ENCODE data around the gene AFMID.

The AFMID gene

GRCh38 chr17:78154903-78155811, 32.0 kb upstream of the AFMID start (continued):
- TF ChIP-seq BACH2 (CRISPR knock-in tag; IDR thresholded peaks at IDR 0.05; ENCODE audit: borderline replicate concordance) (no peak), ZFP30 (CRISPR knock-in tag; IDR thresholded peaks at IDR 0.05) (no peak), ZNF70 (CRISPR knock-in tag; IDR thresholded peaks at IDR 0.05) (no peak)

GRCh38 chr17:78159575-78160158, 27.5 kb upstream of the AFMID start:
- TF ChIP-seq ESRRG (CRISPR knock-in tag; IDR thresholded peaks at IDR 0.05) = no peak
- TF ChIP-seq BACH2 (CRISPR knock-in tag; IDR thresholded peaks at IDR 0.05; ENCODE audit: borderline replicate concordance) = no peak
- no peak for TF ChIP-seq ZNF565 (CRISPR knock-in tag; conservative IDR thresholded peaks at IDR 0.05; ENCODE audit: low read depth)
- no peak for TF ChIP-seq OSR1 (CRISPR knock-in tag; IDR thresholded peaks at IDR 0.05)
- TF ChIP-seq POU6F1 (CRISPR knock-in tag; IDR thresholded peaks at IDR 0.05; ENCODE audit: borderline replicate concordance, low read depth) = no peak
- TF ChIP-seq PPARA (CRISPR knock-in tag; IDR thresholded peaks at IDR 0.05; ENCODE audit: borderline replicate concordance) = no peak
- TF ChIP-seq SNAI2 (CRISPR knock-in tag; IDR thresholded peaks at IDR 0.05) = no peak
- TF ChIP-seq CSRNP3 (CRISPR knock-in tag; IDR thresholded peaks at IDR 0.05) = no peak
- no peak for TF ChIP-seq ZNF70 (CRISPR knock-in tag; IDR thresholded peaks at IDR 0.05)
- no peak for TF ChIP-seq ARNTL (CRISPR knock-in tag; IDR thresholded peaks at IDR 0.05; ENCODE audit: borderline replicate concordance, low read depth)
- no peak for TF ChIP-seq ISL1 (CRISPR knock-in tag; IDR thresholded peaks at IDR 0.05)
- no peak for TF ChIP-seq ZFP3 (CRISPR knock-in tag; IDR thresholded peaks at IDR 0.05)
- no peak for TF ChIP-seq ZNF8 (CRISPR knock-in tag; IDR thresholded peaks at IDR 0.05)
- no peak for TF ChIP-seq TCF4 (CRISPR knock-in tag; IDR thresholded peaks at IDR 0.05; ENCODE audit: borderline replicate concordance)
- no peak for TF ChIP-seq TSHZ2 (CRISPR knock-in tag; IDR thresholded peaks at IDR 0.05)
- no peak for ATAC-seq

- no peak for ATAC-seq
- TF ChIP-seq ZNF70 (CRISPR knock-in tag; IDR thresholded peaks at IDR 0.05) (no peak), RARB (CRISPR knock-in tag; IDR thresholded peaks at IDR 0.05) (no peak), OSR1 (CRISPR knock-in tag; IDR thresholded peaks at IDR 0.05) (no peak), CSRNP3 (CRISPR knock-in tag; IDR thresholded peaks at IDR 0.05) (no peak), PATZ1 (CRISPR knock-in tag; IDR thresholded peaks at IDR 0.05; ENCODE audit: borderline replicate concordance) (no peak), TCF4 (CRISPR knock-in tag; IDR thresholded peaks at IDR 0.05; ENCODE audit: borderline replicate concordance) (no peak), ZFP3 (CRISPR knock-in tag; IDR thresholded peaks at IDR 0.05) (no peak), PPARA (CRISPR knock-in tag; IDR thresholded peaks at IDR 0.05; ENCODE audit: borderline replicate concordance) (no peak), TSHZ2 (CRISPR knock-in tag; IDR thresholded peaks at IDR 0.05) (no peak), CREB5 (CRISPR knock-in tag; IDR thresholded peaks at IDR 0.05; ENCODE audit: low read depth) (no peak), ZNF565 (CRISPR knock-in tag; conservative IDR thresholded peaks at IDR 0.05; ENCODE audit: low read depth) (no peak), BACH2 (CRISPR knock-in tag; IDR thresholded peaks at IDR 0.05; ENCODE audit: borderline replicate concordance) (no peak), ARNTL (CRISPR knock-in tag; IDR thresholded peaks at IDR 0.05; ENCODE audit: borderline replicate concordance, low read depth) (no peak)
Observed at GRCh38 chr17:78163881-78164747, 23.0 kb upstream of the AFMID start.

Measured in SK-N-SH treated with all-trans-retinoic acid at 6 μM for 48 hours (cell line).